ENCODE data around the gene APBA2. TPM values are rescaled to one million over a fixed set of nuclear protein-coding genes. Genes with fewer than 3 reads are reported as not detected.

APBA2 gene
- total and polyA plus RNA-seq, 11 donors: 0.16 to 1.3 (median 0.40) TPM; not detected in 2

DNA sequence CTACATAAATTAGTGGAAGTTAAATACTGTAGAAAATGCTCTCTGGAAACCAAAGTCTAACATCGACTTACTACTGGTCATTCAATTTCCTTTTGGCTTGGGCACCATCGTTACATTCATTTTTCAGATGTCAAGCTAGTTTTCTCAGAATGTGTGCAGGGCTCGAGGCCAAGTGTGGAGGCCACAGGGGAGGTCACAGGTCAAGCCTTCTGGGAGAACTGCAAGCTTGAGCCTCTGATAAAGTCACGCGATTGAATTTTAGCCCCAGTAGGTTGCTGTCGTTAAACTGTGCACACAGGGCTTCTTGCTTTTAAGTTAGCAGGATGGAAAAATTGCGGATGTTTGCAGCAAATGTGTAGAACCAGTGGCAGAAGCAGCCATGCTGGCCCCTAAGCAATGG is 182.2 kb downstream of the APBA2 start:
- Histone ChIP-seq H3K4me1 (no peaks in the 10 kb centered on the region), H3K4me3 (no peak overlapping the region), H3K27ac (no peak overlapping the region), H3K9me3 (peaks cover 0 to 11% (median 0%) of the 10 kb centered on the region in 12 donors), H3K27me3 (peaks cover 0 to 4% (median 0%) of the 10 kb centered on the region in 9 donors), H3K36me3 (no peaks in the 10 kb centered on the region)
- DNase-seq (no peak), ATAC-seq (no peak)
- 60 to 69% (median 63%) methylated on average over 7 of the region's 7 CpGs for WGBS, 4 donors
- intact Hi-C loops (cut with DNase I): no loop called here
- TF ChIP-seq POLR2A (IDR thresholded peaks at IDR 0.05) (no peak), CTCF (IDR thresholded peaks at IDR 0.05) (no peak)

GRCh38 chr15:29070471-29071231 is 184.9 kb downstream of the APBA2 start:
- intact Hi-C loops (cut with DNase I): no loop called here
- no peaks in the 10 kb centered on the region for H3K4me1 ChIP-seq
- H3K36me3 ChIP-seq: no peaks in the 10 kb centered on the region
- DNase-seq (no peak), ATAC-seq (no peak)
- TF ChIP-seq CTCF (IDR thresholded peaks at IDR 0.05) (no peak), POLR2A (IDR thresholded peaks at IDR 0.05) (no peak)
- H3K4me3 ChIP-seq: no peak overlapping the region
- WGBS, 4 donors: 54 to 59% (median 58%) methylated on average over 16 to 17 of the region's 17 CpGs
- no peak overlapping the region for H3K27ac ChIP-seq
- H3K27me3 ChIP-seq: no peaks in the 10 kb centered on the region
- H3K9me3 ChIP-seq: peaks cover 0 to 11% (median 0%) of the 10 kb centered on the region in 12 donors

DNA sequence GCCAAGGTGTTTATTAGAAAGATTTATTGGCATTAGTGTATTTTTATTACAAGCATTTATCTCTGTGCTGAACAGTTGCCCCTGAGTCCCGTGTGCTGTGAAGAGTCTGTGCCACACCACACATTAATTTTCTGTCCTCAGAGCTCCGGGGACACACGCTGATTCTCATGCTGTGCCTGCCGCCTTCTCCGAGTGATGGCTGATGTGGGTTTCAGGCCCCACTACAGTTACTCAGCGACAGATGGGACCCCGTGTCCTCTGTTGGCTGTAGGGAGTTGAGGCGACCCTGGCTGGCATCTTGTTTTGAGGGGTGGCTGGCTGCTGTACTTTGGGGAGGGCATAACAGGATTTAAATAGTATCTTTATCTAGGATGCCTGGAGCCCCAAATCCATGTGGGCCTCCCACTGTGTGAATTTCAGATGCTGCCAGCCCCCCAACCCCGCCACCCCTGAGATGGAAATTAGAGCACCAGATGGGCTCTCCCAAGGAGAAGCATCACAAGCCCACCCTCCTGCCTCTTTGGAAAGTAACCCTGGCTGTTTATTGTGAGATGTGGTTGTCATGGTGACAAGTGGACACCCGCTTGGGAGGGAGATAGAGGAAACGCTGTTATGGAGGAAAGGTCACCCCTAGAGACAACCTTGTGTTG is 185.6 kb downstream of the APBA2 start:
- WGBS, 4 donors: 72 to 80% (median 78%) methylated on average over 8 to 11 of the region's 11 CpGs
- no peaks in the 10 kb centered on the region for H3K27me3 ChIP-seq
- peaks cover 0 to 11% (median 0%) of the 10 kb centered on the region in 12 donors for H3K9me3 ChIP-seq
- no peaks in the 10 kb centered on the region for H3K4me1 ChIP-seq
- intact Hi-C loops (cut with DNase I): no loop called here
- ATAC-seq (no peak), DNase-seq (no peak)
- H3K27ac ChIP-seq: no peak overlapping the region
- no peak for TF ChIP-seq CTCF (IDR thresholded peaks at IDR 0.05)
- no peak for TF ChIP-seq POLR2A (IDR thresholded peaks at IDR 0.05)
- H3K36me3 ChIP-seq: no peaks in the 10 kb centered on the region
- no peak overlapping the region for H3K4me3 ChIP-seq

DNA sequence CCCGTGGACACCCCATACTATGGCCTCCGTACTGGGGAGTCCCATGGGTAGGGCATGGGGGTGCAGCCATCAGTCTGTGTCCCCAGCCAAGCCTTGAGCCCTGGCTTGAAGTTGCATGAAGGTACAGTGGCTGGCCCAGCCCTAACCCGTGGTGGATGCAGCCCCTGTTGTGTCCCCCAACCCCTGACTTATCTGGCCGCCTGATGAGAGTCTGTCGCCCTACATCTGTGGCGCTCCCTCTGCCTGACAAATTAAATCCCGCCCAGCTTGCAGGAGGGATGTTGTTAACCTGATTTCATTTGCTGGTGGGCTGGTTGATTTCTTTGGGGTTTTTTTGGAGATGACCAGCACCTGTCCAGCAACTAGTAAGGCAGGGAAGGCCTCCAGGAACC is 186.1 kb downstream of the APBA2 start:
- Histone ChIP-seq H3K36me3 (no peaks in the 10 kb centered on the region), H3K27ac (no peak overlapping the region), H3K4me3 (no peak overlapping the region), H3K9me3 (peaks cover 0 to 11% (median 0%) of the 10 kb centered on the region in 12 donors), H3K27me3 (no peaks in the 10 kb centered on the region), H3K4me1 (no peaks in the 10 kb centered on the region)
- 59 to 81% (median 79%) methylated on average over 3 to 7 of the region's 7 CpGs for WGBS, 4 donors
- intact Hi-C loops (cut with DNase I): no loop called here
- TF ChIP-seq POLR2A (IDR thresholded peaks at IDR 0.05) (no peak), CTCF (IDR thresholded peaks at IDR 0.05) (no peak)
- no peak for DNase-seq
- ATAC-seq: no peak

Measured in heart left ventricle (tissue), 16 donors.